Sigmoid colon (tissue), 7 donors: ENCODE results near the gene NR1H2. TPM values are rescaled to one million over a fixed set of nuclear protein-coding genes. Genes with fewer than 3 reads are reported as not detected.

Experiments
- DNase-seq: peaks from one replicate; pipeline ENCODE4 v3.0.0-alpha.2; 2019
- H3K27ac ChIP-seq, 4 donors: fragments of 200-600 bp; sonication (generic); one replicate each; pipeline ENCODE4 v1.5.1; 2016 to 2019; ENCODE audit warnings: mild to moderate bottlenecking in 1 of 4
- H3K27me3 ChIP-seq, 3 donors: fragments of 200-600 bp; sonication (generic); one replicate each; pipeline ENCODE4 v1.5.1; 2019; ENCODE audit warnings: mild to moderate bottlenecking in 1 of 3
- H3K36me3 ChIP-seq, 4 donors: fragments of 200-600 bp; sonication (generic); one replicate each; pipeline ENCODE4 v1.5.1; 2016 to 2019
- H3K4me1 ChIP-seq, 4 donors: fragments of 200-600 bp; sonication (generic); one replicate each; pipeline ENCODE4 v1.5.1; 2017 to 2019
- H3K4me3 ChIP-seq, 4 donors: fragments of 200-600 bp; sonication (generic); one replicate each; pipeline ENCODE4 v1.5.1; 2017 to 2019; ENCODE audit warnings: mild to moderate bottlenecking in 2 of 4, moderate library complexity in 1 of 4
- H3K9me3 ChIP-seq, 4 donors: fragments of 200-600 bp in 3 of 4; sonication (generic) in 3 of 4; one replicate each; pipeline versions ENCODE4 v1.5.1 to v1.6.1; 2013 to 2019
- CTCF ChIP-seq, 4 experiments: fragments of 450-650 bp in 3 of 4; fragments of 200-600 bp in 1 of 4; IDR thresholded peaks; one replicate each; pipeline ENCODE4 v1.5.1; 2016 to 2019; ENCODE audit warnings: antibody characterized with exemption in 4 of 4, mild to moderate bottlenecking in 3 of 4, moderate library complexity in 2 of 4
- EP300 ChIP-seq, 4 donors: sonication (generic); formaldehyde crosslinking; IDR thresholded peaks; one replicate each; pipeline ENCODE4 v1.6.1; 2017; ENCODE audit warnings: antibody characterized with exemption in 4 of 4
- POLR2A ChIP-seq, 2 donors: fragments of 450-650 bp; IDR thresholded peaks; one replicate each; pipeline ENCODE4 v1.6.1; 2016; ENCODE audit warnings: antibody characterized with exemption in 2 of 2, mild to moderate bottlenecking in 2 of 2, moderate library complexity in 2 of 2
- POLR2AphosphoS5 ChIP-seq, 4 donors: sonication (generic); formaldehyde crosslinking; IDR thresholded peaks; one replicate each; pipeline ENCODE4 v1.6.1; 2017; ENCODE audit warnings: antibody characterized with exemption in 4 of 4
- WGBS, 2 donors: extraction: QIAGEN DNeasy Blood & Tissue Kit; methylation state at CpG; one replicate each; pipeline ENCODE4 v1.1.7; 2013; 5-methylcytosine and 5-hydroxymethylcytosine counted together
- intact Hi-C: fragments of 100-400 bp; cut with DNase I; formaldehyde crosslinking; loops from one replicate; pipeline ENCODE4 v1.15.1; 2023
- polyA plus RNA-seq, 3 donors: library from polyadenylated mRNA; stranded (reverse); fragments of 200-250 nt; gene quantifications; one replicate each; pipeline ENCODE4 v1.2.3, GENCODE V29; 2013
- total RNA-seq, 4 donors: library from RNA; depleted of rRNA; stranded (reverse); fragments of >200 nt; gene quantifications; one replicate each; pipeline ENCODE4 v1.1.0, GENCODE V29; 2016
- donor health status: healthy with polysubstance abuse.
- donor health status: Bipolar disorder and iron deficiency.
- donor health status: healthy.

The NR1H2 gene
- total and polyA plus RNA-seq, 7 donors: 58.9 to 143 (median 92.5) TPM

GRCh38 chr19:50383001-50383851 lies 7.0 kb downstream of the NR1H2 start:
- no peak for DNase-seq
- Histone ChIP-seq H3K36me3 (peaks cover 24 to 52% (median 45%) of the 10 kb centered on the region in 4 donors), H3K4me3 (peak overlapping the region; percentile 58 to 77 (median 73)), H3K27me3 (no peaks in the 10 kb centered on the region), H3K4me1 (peaks cover 0 to 21% (median 16%) of the 10 kb centered on the region in 4 donors), H3K9me3 (no peaks in the 10 kb centered on the region), H3K27ac (peak overlapping the region; percentile 84 to 92 (median 88))
- no peak for TF ChIP-seq POLR2A (IDR thresholded peaks at IDR 0.05)
- 49 to 58% methylated on average over 21 of the region's 21 CpGs for WGBS, 2 donors
- intact Hi-C loops: loop anchor here (5.0 to 10.0 kb wide), 2 partner anchors 49 to 1322 kb away; partner anchors contain the start of gene MYBPC2

GRCh38 chr19:50383852-50384684 lies 7.8 kb downstream of the NR1H2 start, which contains the start of gene POLD1:
Gene POLD1 (plus strand): TSS chr19:50384347. CDS start chr19:50398852, 14,505 bp downstream.
- Histone ChIP-seq H3K4me3 (peak within 1 kb of the TSS; percentile 58 to 77 (median 73)), H3K4me1 (peaks cover 0 to 21% (median 16%) of the 10 kb centered on the region in 4 donors), H3K27me3 (no peaks in the 10 kb centered on the region), H3K36me3 (peaks cover 18 to 44% (median 37%) of the 10 kb centered on the region in 4 donors), H3K9me3 (no peaks in the 10 kb centered on the region), H3K27ac (peak within 1 kb of the TSS; percentile 84 to 92 (median 88))
- peak; percentile 98 for DNase-seq
- TF ChIP-seq CTCF (IDR thresholded peaks at IDR 0.05): no peak
- no peak for TF ChIP-seq POLR2A (IDR thresholded peaks at IDR 0.05)
- TF ChIP-seq POLR2AphosphoS5 (IDR thresholded peaks at IDR 0.05): peak; percentile 55 to 88 (median 72)
- TF ChIP-seq EP300 (IDR thresholded peaks at IDR 0.05): no peak
- 1% methylated on average over 78 of the region's 78 CpGs for WGBS, 2 donors
- intact Hi-C loops: loop anchor here (5.0 to 10.0 kb wide), 2 partner anchors 48 to 1321 kb away; partner anchors contain the start of gene MYBPC2

- 16 to 21% methylated on average over 26 of the region's 26 CpGs for WGBS, 2 donors
- intact Hi-C loops: loop anchor here (5.0 to 10.0 kb wide), 2 partner anchors 47 to 1320 kb away; partner anchors contain the start of gene MYBPC2
- no peaks in the 10 kb centered on the region for H3K9me3 ChIP-seq
- H3K4me1 ChIP-seq: peaks cover 0 to 21% (median 16%) of the 10 kb centered on the region in 4 donors
- peak overlapping the region; percentile 58 to 77 (median 73) for H3K4me3 ChIP-seq
- H3K27me3 ChIP-seq: no peaks in the 10 kb centered on the region
- TF ChIP-seq EP300 (IDR thresholded peaks at IDR 0.05): no peak
- peak in 1 of 4 donors; percentile 3 for TF ChIP-seq POLR2AphosphoS5 (IDR thresholded peaks at IDR 0.05)
- H3K27ac ChIP-seq: peak overlapping the region; percentile 84 to 92 (median 88)
- H3K36me3 ChIP-seq: peaks cover 14 to 35% (median 29%) of the 10 kb centered on the region in 4 donors
- no peak for DNase-seq
These were observed 8.7 kb downstream of the NR1H2 start for GRCh38 chr19:50384685-50385535.

GRCh38 chr19:50387176-50387867 lies 11.1 kb downstream of the NR1H2 start:
- no peak for DNase-seq
- peaks cover 0 to 21% (median 16%) of the 10 kb centered on the region in 4 donors for H3K4me1 ChIP-seq
- intact Hi-C loops: loop anchor here (10.0 kb wide), 1 partner anchor 1317 kb away; no protein-coding TSS in a partner anchor
- H3K4me3 ChIP-seq: no peak overlapping the region
- peaks cover 0 to 11% (median 6%) of the 10 kb centered on the region in 4 donors for H3K36me3 ChIP-seq
- WGBS, 2 donors: 89 to 91% methylated on average over 21 of the region's 21 CpGs
- no peaks in the 10 kb centered on the region for H3K27me3 ChIP-seq
- H3K27ac ChIP-seq: no peak overlapping the region
- H3K9me3 ChIP-seq: no peaks in the 10 kb centered on the region
- TF ChIP-seq EP300 (IDR thresholded peaks at IDR 0.05) (no peak), CTCF (IDR thresholded peaks at IDR 0.05) (no peak), POLR2AphosphoS5 (IDR thresholded peaks at IDR 0.05) (no peak), POLR2A (IDR thresholded peaks at IDR 0.05) (no peak)
